ENCODE data around the gene SLC38A3. TPM values are rescaled to one million over a fixed set of nuclear protein-coding genes. Genes with fewer than 3 reads are reported as not detected.

SLC38A3 gene
- total and polyA plus RNA-seq, 12 donors = 0.05 to 48.8 (median 0.28) TPM; not detected in 2

DNA sequence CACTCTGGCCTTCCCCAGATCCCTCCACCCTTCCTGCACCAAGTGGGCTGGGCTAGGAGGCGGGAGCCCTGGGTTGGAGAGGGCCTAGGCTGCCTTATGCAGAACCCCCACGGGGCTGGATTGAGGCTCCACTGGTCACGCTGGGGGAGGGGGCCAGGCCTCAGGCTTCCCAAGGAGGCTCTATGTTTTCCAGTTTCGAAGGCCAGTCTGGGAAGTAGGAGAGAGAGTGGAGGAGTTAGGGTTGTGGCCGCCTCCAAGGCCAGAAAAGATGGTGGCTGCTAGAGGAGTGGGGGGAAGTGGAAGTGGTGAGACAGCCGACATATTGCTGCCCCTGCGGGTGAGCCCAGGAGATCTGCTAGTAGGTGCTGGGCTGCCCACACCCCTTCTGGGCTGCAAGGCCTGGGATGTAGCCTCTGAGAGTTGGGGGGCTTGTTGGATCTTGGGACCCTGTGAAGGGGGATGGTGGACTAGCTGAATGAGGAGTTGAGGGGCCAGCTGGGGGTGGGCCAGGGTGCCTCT is 32.1 kb downstream of the SLC38A3 start:
- Histone ChIP-seq H3K4me3 (peak overlapping the region; percentile 49 to 84 (median 68)), H3K36me3 (replicated peaks in 1 of 2) (no peaks in the 10 kb centered on the region), H3K9me3 (replicated peaks in 1 of 3) (no peaks in the 10 kb centered on the region), H3K4me1 (replicated peaks in 1 of 2) (peaks cover 26 to 46% of the 10 kb centered on the region in 2 donors), H3K27ac (peak overlapping the region; percentile 80 to 96 (median 86)), H3K27me3 (no peaks in the 10 kb centered on the region)
- TF ChIP-seq POLR2A (IDR thresholded peaks at IDR 0.05) (no peak), CTCF (IDR thresholded peaks at IDR 0.05) (no peak)
- peak in 3 of 7 donors; percentile 48 to 66 (median 59) for DNase-seq
- 0 to 3% (median 1%) methylated on average over 6 to 7 of the region's 7 CpGs for WGBS, 4 donors
- intact Hi-C loops (cut with DNase I) = no loop called here

DNA sequence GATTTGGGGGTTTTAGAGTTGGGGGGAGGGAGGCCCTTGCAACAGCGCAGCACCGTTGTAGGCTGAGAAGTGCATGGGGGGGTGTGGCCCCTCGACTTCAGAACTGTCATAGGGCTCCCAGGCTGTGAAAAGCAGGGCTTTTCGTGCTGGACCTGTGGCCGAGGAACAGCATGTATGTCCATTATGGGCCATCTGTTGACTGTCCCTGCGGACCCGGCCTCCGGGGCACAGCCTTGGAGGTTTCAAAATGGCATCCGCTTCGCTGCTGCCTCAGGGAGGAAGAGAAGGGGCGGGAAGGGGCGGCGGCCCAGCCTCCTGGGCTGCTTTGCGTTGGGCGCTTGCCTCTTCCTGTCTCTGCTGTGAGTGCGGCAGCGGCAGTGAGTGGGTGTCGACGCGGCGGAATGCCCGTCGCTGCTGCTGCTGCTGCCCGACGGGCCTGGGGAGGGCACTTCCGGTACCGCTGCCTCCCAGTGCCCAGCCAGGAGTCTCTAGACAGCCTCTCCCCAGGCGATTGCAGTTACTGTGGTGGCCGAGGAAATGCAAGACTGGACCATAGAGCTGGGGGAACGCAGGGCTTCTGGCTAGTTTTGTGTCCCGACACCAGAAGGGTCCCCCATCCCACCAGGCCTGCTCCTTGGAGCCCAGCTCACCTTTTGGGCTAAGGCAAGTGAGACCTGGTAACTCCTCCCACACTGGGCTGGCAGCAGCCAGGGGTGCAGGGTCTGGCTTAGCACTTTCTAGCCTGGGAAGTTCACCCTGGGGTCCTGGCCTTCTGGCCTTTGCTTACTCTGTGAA is 32.9 kb downstream of the SLC38A3 start:
- WGBS, 4 donors = 1 to 4% (median 1%) methylated on average over 5 to 31 of the region's 31 CpGs; no CpG with 5 or more reads in 1 of the 4 donors
- Histone ChIP-seq H3K4me3 (peak overlapping the region; percentile 16 to 84 (median 68)), H3K4me1 (replicated peaks in 1 of 2) (peaks cover 26 to 51% of the 10 kb centered on the region in 2 donors), H3K36me3 (replicated peaks in 1 of 2) (no peaks in the 10 kb centered on the region), H3K9me3 (replicated peaks in 1 of 3) (no peaks in the 10 kb centered on the region), H3K27ac (peak overlapping the region; percentile 80 to 96 (median 86)), H3K27me3 (no peaks in the 10 kb centered on the region)
- DNase-seq = peak; percentile 75 to 94 (median 89)
- intact Hi-C loops (cut with DNase I) = no loop called here
- peak in 1 of 2 donors; percentile 92 for TF ChIP-seq POLR2A (IDR thresholded peaks at IDR 0.05)
- TF ChIP-seq CTCF (IDR thresholded peaks at IDR 0.05) = peak in 1 of 6 experiments; percentile 6

- Histone ChIP-seq H3K27me3 (no peaks in the 10 kb centered on the region), H3K4me1 (replicated peaks in 1 of 2) (peaks cover 29 to 58% of the 10 kb centered on the region in 2 donors), H3K9me3 (replicated peaks in 1 of 3) (no peaks in the 10 kb centered on the region), H3K4me3 (peak overlapping the region in 2 of 4 donors; percentile 65 to 71), H3K27ac (peak overlapping the region; percentile 80 to 96 (median 86)), H3K36me3 (replicated peaks in 1 of 2) (no peaks in the 10 kb centered on the region)
- TF ChIP-seq CTCF (IDR thresholded peaks at IDR 0.05) (peak in 1 of 6 experiments; percentile 5), POLR2A (IDR thresholded peaks at IDR 0.05) (no peak)
- intact Hi-C loops (cut with DNase I) = no loop called here
- WGBS, 4 donors = 2 to 19% (median 15%) methylated on average over 6 to 7 of the region's 7 CpGs; no CpG with 5 or more reads in 1 of the 4 donors
- peak; percentile 89 to 96 (median 95) for DNase-seq
Measured at GRCh38 chr3:50238549-50239026, 33.5 kb downstream of the SLC38A3 start.

GRCh38 chr3:50239649-50240048 is 34.6 kb downstream of the SLC38A3 start:
- Histone ChIP-seq H3K27me3 (no peaks in the 10 kb centered on the region), H3K4me1 (replicated peaks in 1 of 2) (peaks cover 31 to 68% of the 10 kb centered on the region in 2 donors), H3K27ac (peak overlapping the region in 3 of 5 donors; percentile 52 to 96 (median 86)), H3K4me3 (no peak overlapping the region), H3K9me3 (replicated peaks in 1 of 3) (no peaks in the 10 kb centered on the region), H3K36me3 (replicated peaks in 1 of 2) (no peaks in the 10 kb centered on the region)
- intact Hi-C loops (cut with DNase I) = no loop called here
- no peak for TF ChIP-seq POLR2A (IDR thresholded peaks at IDR 0.05)
- no peak for TF ChIP-seq CTCF (IDR thresholded peaks at IDR 0.05)
- WGBS, 4 donors = 70 to 100% (median 81%) methylated on average over 1 to 4 of the region's 4 CpGs
- no peak for DNase-seq
